ENCODE results near the gene ZNF217.

DNA sequence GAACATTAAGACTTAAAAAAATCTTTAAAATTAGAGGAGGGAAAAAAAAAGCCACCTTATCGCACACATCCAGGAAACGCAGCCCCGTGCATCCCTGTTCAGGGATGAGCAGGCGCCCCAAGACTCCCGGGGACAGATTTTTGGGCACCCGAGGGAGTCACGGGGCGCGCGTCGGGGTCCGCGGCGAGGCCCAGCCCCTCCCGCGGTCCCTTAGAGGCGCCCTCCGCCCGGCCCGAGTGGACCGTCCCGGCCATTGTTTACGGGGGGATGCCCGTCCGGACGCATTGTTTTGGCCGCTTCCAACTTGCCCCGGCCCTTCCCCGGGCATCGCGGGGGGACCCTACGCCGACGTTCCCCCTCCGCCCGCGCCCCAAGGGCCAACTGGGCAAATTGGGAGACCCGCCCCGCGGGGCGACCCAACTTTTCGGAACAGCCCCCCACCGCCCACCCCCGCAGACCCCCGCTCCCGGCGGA lies 610 bp downstream of the ZNF217 start:
- TF ChIP-seq EZH2 (IDR thresholded peaks at IDR 0.05; ENCODE audit: insufficient read depth, poor library complexity, severe bottlenecking) (no peak), EZH2phosphoT487 (IDR thresholded peaks at IDR 0.05; ENCODE audit: insufficient read depth, low read depth) (no peak)
